ENCODE results near the gene GAREM2. TPM values are rescaled to one million over a fixed set of nuclear protein-coding genes. Genes with fewer than 3 reads are reported as not detected.

The GAREM2 gene
- polyA plus RNA-seq, 2 of the 4 experiments (the other 2 are of a cell fraction): 5.1 to 5.9 TPM

- no peak for TF ChIP-seq CTCF (IDR thresholded peaks at IDR 0.05)
- TF ChIP-seq HMGXB4 (CRISPR knock-in tag; IDR thresholded peaks at IDR 0.05; ENCODE audit: borderline replicate concordance): no peak
- no peak for TF ChIP-seq HEYL (CRISPR knock-in tag; IDR thresholded peaks at IDR 0.05)
- no peak for TF ChIP-seq JUNB (IDR thresholded peaks at IDR 0.05)
- no peak for TF ChIP-seq RCOR1 (IDR thresholded peaks at IDR 0.05; ENCODE audit: low read depth, low read length)
These were observed 1.0 kb downstream of the GAREM2 start (continued) for GRCh38 chr2:26173776-26174482.

- no peak for ATAC-seq
- H3K9me3 ChIP-seq: no peaks in the 10 kb centered on the region
- H3K4me1 ChIP-seq: peaks cover 14% of the 10 kb centered on the region; the same call in 1 of the 3 replicates
- ChIA-PET CTCF (interaction anchor here (0.9 to 6.2 kb wide), 4 partner anchors 10 to 224 kb away, joined by 3 to 77 read pairs (median 4); no protein-coding TSS in a partner anchor), POLR2A (interaction anchor here (1.8 kb wide), 1 partner anchor 10 kb away, joined by 9 read pairs; no protein-coding TSS in a partner anchor)
- no peak overlapping the region for H3K4me3 ChIP-seq
- TF ChIP-seq TP53 (CRISPR knock-in tag; IDR thresholded peaks at IDR 0.05) (no peak), CBX2 (IDR thresholded peaks at IDR 0.05; ENCODE audit: borderline replicate concordance, low read depth) (no peak), CTCF (IDR thresholded peaks at IDR 0.05) (no peak), USF2 (IDR thresholded peaks at IDR 0.05) (no peak), ZC3H11A (IDR thresholded peaks at IDR 0.05) (no peak)
- no peak overlapping the region for H3K27ac ChIP-seq
- no peak for DNase-seq (ENCODE audit: low read depth in 1 of 2, low spot score in 1 of 2)
- WGBS (ENCODE audit: missing lambda C conversion rate): 81% methylated on average over 10 of the region's 10 CpGs
- no peak for FAIRE-seq
- H3K4me2 ChIP-seq: no peak overlapping the region
These were observed 2.0 kb downstream of the GAREM2 start for GRCh38 chr2:26174691-26175465.

- no peak overlapping the region for H3K27ac ChIP-seq
- ATAC-seq (0 out of 6 replicates have a peak, but pooled peaks of 1 of the 2 experiments have one; percentile 1), DNase-seq (ENCODE audit: low read depth in 1 of 2, low spot score in 1 of 2) (no peak), FAIRE-seq (no peak)
- H3K4me2 ChIP-seq: no peak overlapping the region
- POLR2A ChIA-PET: interaction anchor here (1.8 kb wide), 1 partner anchor 9 kb away, joined by 9 read pairs; no protein-coding TSS in a partner anchor
- peaks cover 14% of the 10 kb centered on the region; the same call in 1 of the 3 replicates for H3K4me1 ChIP-seq
- no peaks in the 10 kb centered on the region for H3K9me3 ChIP-seq
- 73% methylated on average over 11 of the region's 15 CpGs for WGBS (ENCODE audit: missing lambda C conversion rate)
- CTCF ChIA-PET: interaction anchor here (0.9 to 6.2 kb wide), 5 partner anchors 10 to 155 kb away, joined by 3 to 77 read pairs (median 4); no protein-coding TSS in a partner anchor
- H3K4me3 ChIP-seq: no peak overlapping the region
- TF ChIP-seq NPAS2 (CRISPR knock-in tag; IDR thresholded peaks at IDR 0.05; ENCODE audit: borderline replicate concordance): no peak
- TF ChIP-seq POLR2AphosphoS2 (conservative IDR thresholded peaks at IDR 0.05; ENCODE audit: low read length): no peak
- no peak for TF ChIP-seq CBX8 (IDR thresholded peaks at IDR 0.05)
- no peak for TF ChIP-seq NR3C1 (IDR thresholded peaks at IDR 0.05)
- TF ChIP-seq CTCF (IDR thresholded peaks at IDR 0.05): no peak
- TF ChIP-seq REST (IDR thresholded peaks at IDR 0.05): no peak
- no peak for TF ChIP-seq NFE2L2 (conservative IDR thresholded peaks at IDR 0.05; ENCODE audit: low read length)
These were observed 2.8 kb downstream of the GAREM2 start for GRCh38 chr2:26175466-26176278.

Measured in A549 (cell line).